K562 (cell line): ENCODE data around the gene RASGEF1C. TPM values are rescaled to one million over a fixed set of nuclear protein-coding genes. Genes with fewer than 3 reads are reported as not detected.

Source experiments
- E2F3 ChIP-seq: fragments of 250-450 bp; sonication (Bioruptor Pico); IDR thresholded peaks from 2 replicates; pipeline ENCODE4 v1.4.0; 2020; ENCODE audit warnings: mild to moderate bottlenecking
- E4F1 ChIP-seq: fragments of 250-450 bp; sonication (Bioruptor Pico); IDR thresholded peaks from 2 replicates; pipeline ENCODE4 v1.5.0; 2021; ENCODE audit warnings: mild to moderate bottlenecking, borderline replicate concordance
- ETS1 ChIP-seq: conservative IDR thresholded peaks from 2 replicates; pipeline ENCODE4 v1.6.1; 2011; ENCODE audit warnings: low read depth, mild to moderate bottlenecking, low read length; ENCODE audit not compliant: control insufficient read depth
- FOXM1 ChIP-seq, 2 experiments: fragments of 450-650 bp in 1 of 2; sonication (generic) in 1 of 2; formaldehyde crosslinking in 1 of 2; IDR thresholded peaks; 2 replicates each; pipeline versions ENCODE4 v1.6.1 to v1.9.0; 2017 to 2022; ENCODE audit warnings: low read depth in 2 of 2, mild to moderate bottlenecking in 2 of 2, missing genetic modification reagents in 1 of 2, moderate library complexity in 1 of 2
- HDGF ChIP-seq: fragments of 450-650 bp; IDR thresholded peaks from 2 replicates; pipeline ENCODE4 v1.6.1; 2016
- HEY1 ChIP-seq: fragments of 250-450 bp; sonication (Bioruptor Pico); IDR thresholded peaks from 2 replicates; pipeline ENCODE4 v1.5.0; 2020; ENCODE audit warnings: mild to moderate bottlenecking, moderate library complexity, borderline replicate concordance
- HLTF ChIP-seq: fragments of 450-650 bp; IDR thresholded peaks from 2 replicates; pipeline ENCODE4 v1.6.1; 2016
- HNRNPH1 ChIP-seq: fragments of 200-400 bp; formaldehyde crosslinking; optimal IDR thresholded peaks from 2 replicates; pipeline ENCODE3; 2017; ENCODE audit warnings: low read depth, mild to moderate bottlenecking, low read length, moderate library complexity
- HSF4 ChIP-seq: fragments of 250-450 bp; sonication (Bioruptor Pico); IDR thresholded peaks from 2 replicates; pipeline ENCODE4 v2.1.2; 2022; ENCODE audit warnings: mild to moderate bottlenecking, moderate library complexity, borderline replicate concordance
- KDM2B ChIP-seq: fragments of 250-450 bp; sonication (Bioruptor Pico); IDR thresholded peaks from 2 replicates; pipeline ENCODE4 v1.8.0; 2021; ENCODE audit warnings: mild to moderate bottlenecking, moderate library complexity
- MED1 ChIP-seq: sonication (generic); formaldehyde crosslinking; IDR thresholded peaks from 2 replicates; pipeline ENCODE4 v1.8.1; 2023; ENCODE audit warnings: missing genetic modification reagents, borderline replicate concordance
- RFX1 ChIP-seq: fragments of 450-650 bp; IDR thresholded peaks from 2 replicates; pipeline ENCODE4 v1.6.1; 2016; ENCODE audit warnings: mild to moderate bottlenecking, moderate library complexity
- SAFB2 ChIP-seq: fragments of 200-400 bp; formaldehyde crosslinking; IDR thresholded peaks from 2 replicates; pipeline ENCODE4 v1.6.1; 2018; ENCODE audit warnings: borderline replicate concordance, low read length, low read depth, moderate library complexity; ENCODE audit not compliant: severe bottlenecking
- SAP30 ChIP-seq: fragments of 200-600 bp; sonication (generic); IDR thresholded peaks from 2 replicates; pipeline ENCODE4 v1.6.1; 2012; ENCODE audit warnings: borderline replicate concordance, low read depth, mild to moderate bottlenecking, moderate library complexity, low read length, control low read depth, inconsistent platforms; ENCODE audit not compliant: insufficient read depth, poor library complexity, severe bottlenecking
- SMAD4 ChIP-seq: fragments of 250-450 bp; sonication (Bioruptor Pico); conservative IDR thresholded peaks from 2 replicates; pipeline ENCODE4 v1.8.0; 2021; ENCODE audit warnings: inconsistent platforms, mild to moderate bottlenecking, moderate library complexity
- SMARCA5 ChIP-seq: fragments of 450-650 bp; IDR thresholded peaks from 2 replicates; pipeline ENCODE4 v1.6.1; 2016
- SUPT5H ChIP-seq: fragments of 450-650 bp; IDR thresholded peaks from 2 replicates; pipeline ENCODE4 v1.6.1; 2016
- TCF3 ChIP-seq: sonication (generic); formaldehyde crosslinking; IDR thresholded peaks from 2 replicates; pipeline ENCODE4 v1.4.0; 2020; ENCODE audit warnings: mild to moderate bottlenecking, missing genetic modification reagents
- TFAM ChIP-seq: fragments of 250-450 bp; sonication (Bioruptor Pico); conservative IDR thresholded peaks from 2 replicates; pipeline ENCODE4 v1.5.0; 2021; ENCODE audit warnings: mild to moderate bottlenecking, moderate library complexity
- ZC3H8 ChIP-seq: fragments of 450-650 bp; IDR thresholded peaks from 2 replicates; pipeline ENCODE4 v1.6.1; 2017
- ZNF282 ChIP-seq: sonication (generic); formaldehyde crosslinking; IDR thresholded peaks from 2 replicates; pipeline ENCODE4 v1.8.1; 2023; ENCODE audit warnings: missing genetic modification reagents
- ZNF639 ChIP-seq, 2 experiments: fragments of 200-800 bp in 1 of 2; sonication (Bioruptor generic) in 1 of 2; sonication (generic) in 1 of 2; formaldehyde crosslinking in 1 of 2; IDR thresholded peaks in 1 of 2; conservative IDR thresholded peaks in 1 of 2; 2 replicates each; pipeline versions ENCODE4 v1.5.0 to v1.6.1; 2016 to 2020; ENCODE audit warnings: missing compliant biosample characterization in 1 of 2, missing genetic modification characterization in 1 of 2, missing genetic modification reagents in 1 of 2
- ZNF707 ChIP-seq: fragments of 250-450 bp; sonication (Bioruptor Pico); conservative IDR thresholded peaks from 2 replicates; pipeline ENCODE4 v1.8.0; 2022; ENCODE audit warnings: inconsistent platforms, mild to moderate bottlenecking, moderate library complexity
- ZNF780A ChIP-seq: fragments of 250-450 bp; sonication (Bioruptor Pico); IDR thresholded peaks from 2 replicates; pipeline ENCODE4 v1.5.0; 2021; ENCODE audit warnings: mild to moderate bottlenecking
- polyA plus RNA-seq, 8 experiments: library from polyadenylated mRNA; depleted of rRNA in 4 of 8; stranded (reverse) in 5 of 8; unstranded in 3 of 8; fragments of >200 nt; fragmentation: Nextera tagmentation in 2 of 8; fragmentation: Illumina TruSeq in 1 of 8; extraction: Ambion mirVana in 2 of 8; extraction: Trizol in 1 of 8; gene quantifications; 2 replicates each; pipeline versions ENCODE4 v1.2.1 to v1.2.3, GENCODE V29; 2011 to 2014; ENCODE audit warnings: inconsistent platforms in 1 of 8, missing spikeins in 1 of 8
- total RNA-seq, 7 experiments: library from RNA; depleted of rRNA in 6 of 7; stranded (reverse); fragments of >200 nt in 6 of 7; fragmentation: Illumina TruSeq in 2 of 7; extraction: Trizol in 2 of 7; gene quantifications; 2 replicates each; pipeline versions ENCODE4 v1.2.1 to v1.2.3, GENCODE V29; 2011 to 2021; ENCODE audit warnings: low replicate concordance in 1 of 7

Gene RASGEF1C
- total and polyA plus RNA-seq, 9 of the 15 experiments (the other 6 are each of a cell fraction or from before 2014, with no cell fraction given): 0.04 to 1.1 (median 0.21) TPM; not detected in 4

- TF ChIP-seq ZNF639 (CRISPR knock-in tag; conservative IDR thresholded peaks at IDR 0.05 in 1 of 2, IDR thresholded peaks at IDR 0.05 in 1 of 2) (peak in 1 of 2 experiments; percentile 95; a peak in 2 of 4 replicates), E2F3 (CRISPR knock-in tag) (peak; percentile 92), ZNF282 (no peak; the same call in 1 of the 2 replicates), FOXM1 (IDR thresholded peaks at IDR 0.05; ENCODE audit: low read depth) (no peak), FOXM1 (CRISPR knock-in tag; IDR thresholded peaks at IDR 0.05; ENCODE audit: low read depth) (peak; percentile 96), SMARCA5 (no peak), HNRNPH1 (no peak), ETS1 (0 out of 2 replicates have a peak, but pooled peaks have one; percentile 48), HEY1 (no peak), SAP30 (no peak), E4F1 (CRISPR knock-in tag) (no peak), HSF4 (peak; percentile 79; the same call in 1 of the 2 replicates), SUPT5H (peak; percentile 88), ZNF780A (CRISPR knock-in tag) (no peak), ZC3H8 (no peak), RFX1 (no peak), KDM2B (no peak), ZNF707 (CRISPR knock-in tag) (no peak), TCF3 (CRISPR knock-in tag) (peak; percentile 25; the same call in 1 of the 2 replicates), SMAD4 (CRISPR knock-in tag) (peak; percentile 93), MED1 (CRISPR knock-in tag) (peak; percentile 89; the same call in 1 of the 2 replicates), HLTF (peak; percentile 43; the same call in 1 of the 2 replicates), TFAM (CRISPR knock-in tag) (no peak), HDGF (no peak), SAFB2 (no peak)
These were observed 137.3 kb downstream of the RASGEF1C start, which contains the start of gene RNF130 (continued) for GRCh38 chr5:180071531-180072255.
